Measurements from ENCODE around the gene STEAP1. TPM values are rescaled to one million over a fixed set of nuclear protein-coding genes. Genes with fewer than 3 reads are reported as not detected.

Gene STEAP1
- total RNA-seq: 21.8 and 26.5 TPM in 2 replicates

GRCh38 chr7:90153943-90154771, at the start of gene STEAP1:
Gene STEAP1, plus strand, starts transcription at chr7:90154469. Its CDS starts 5,320 bp downstream, at chr7:90159789.

GRCh38 chr7:90211391-90212148, 57.3 kb downstream of the STEAP1 start, which contains the start of gene STEAP2:
Gene STEAP2, plus strand, starts transcription at chr7:90211740. Its CDS starts 13,343 bp downstream, at chr7:90225083.

Other genes starting within 250 kb of the STEAP1 start
- 2.6 and 3.9 TPM in 2 replicates for gene STEAP2, start 57.3 kb downstream of the STEAP1 start, total RNA-seq
- 1.2 and 3.4 TPM in 2 replicates for gene CFAP69, start 90.7 kb downstream of the STEAP1 start, total RNA-seq
- gene FAM237B, start 166.8 kb downstream of the STEAP1 start, total RNA-seq: not detected in 2 replicates
- 22.7 and 22.8 TPM in 2 replicates for gene GTPBP10, start 192.2 kb downstream of the STEAP1 start, total RNA-seq
- gene CLDN12, start 249.0 kb downstream of the STEAP1 start, total RNA-seq: 24.8 and 30.3 TPM in 2 replicates

Measured in myometrial cell (primary cell).